ENCODE measurements around the gene IMPDH1.

IMPDH1 gene

GRCh38 chr7:128405471-128406313 lies 4.1 kb downstream of the IMPDH1 start:
- peak in 1 of 2 experiments; percentile 58 for DNase-seq

- peak in 1 of 2 experiments; percentile 19 for DNase-seq
Measured at GRCh38 chr7:128404886-128405470, 4.8 kb downstream of the IMPDH1 start.

GRCh38 chr7:128404143-128404681 lies 5.6 kb downstream of the IMPDH1 start:
- no peak for DNase-seq

GRCh38 chr7:128403676-128404075 lies 6.1 kb downstream of the IMPDH1 start:
- no peak for DNase-seq

- no peak for DNase-seq
Measured at GRCh38 chr7:128402356-128402755, 7.4 kb downstream of the IMPDH1 start.

- no peak for DNase-seq
Measured at GRCh38 chr7:128400566-128400965, 9.2 kb downstream of the IMPDH1 start.

- DNase-seq = no peak
Measured at GRCh38 chr7:128399991-128400390, 9.8 kb downstream of the IMPDH1 start.

GRCh38 chr7:128398841-128399135 lies 11.0 kb downstream of the IMPDH1 start:
- DNase-seq = no peak

- peak; percentile 10 to 37 for DNase-seq
Measured at GRCh38 chr7:128398016-128398840, 11.6 kb downstream of the IMPDH1 start.

- no peak for DNase-seq
Measured at GRCh38 chr7:128396357-128396756, 13.4 kb downstream of the IMPDH1 start.

GRCh38 chr7:128395748-128396147 lies 14.0 kb downstream of the IMPDH1 start:
- no peak for DNase-seq

- DNase-seq = no peak
Measured at GRCh38 chr7:128394904-128395496, 14.8 kb downstream of the IMPDH1 start.

- no peak for DNase-seq
Measured at GRCh38 chr7:128393526-128394330, 16.1 kb downstream of the IMPDH1 start.

- DNase-seq = no peak
Measured at GRCh38 chr7:128392446-128393327, 17.1 kb downstream of the IMPDH1 start.

- DNase-seq = no peak
Measured at GRCh38 chr7:128391805-128392204, 18.0 kb downstream of the IMPDH1 start.

- no peak for DNase-seq
Measured at GRCh38 chr7:128390871-128391565, 18.8 kb downstream of the IMPDH1 start.

GRCh38 chr7:128389618-128390329 lies 20.0 kb downstream of the IMPDH1 start:
- DNase-seq = no peak

- no peak for DNase-seq
Measured at GRCh38 chr7:128389085-128389617, 20.6 kb downstream of the IMPDH1 start.

GRCh38 chr7:128388145-128388485 lies 21.7 kb downstream of the IMPDH1 start:
- DNase-seq = no peak
